CD4-positive, alpha-beta T cell (primary cell): ENCODE data around the gene SUMF1. TPM values are rescaled to one million over a fixed set of nuclear protein-coding genes. Genes with fewer than 3 reads are reported as not detected.
A peak's percentile ranks its signal among the peaks of the same experiment; 100 is the strongest.

Experiments
- ATAC-seq: fragments of 200-7000 bp; cut with Tn5 transposase; one replicate; pipeline ENCODE4 v1.10.0; 2022; ENCODE audit warnings: mild to moderate bottlenecking; ENCODE audit not compliant: poor library complexity
- CTCF ChIA-PET: fragments of 350-600 bp; sonication (Branson Sonifier 250); formaldehyde crosslinking; loops from one replicate; lab custom pipeline; 2021; ENCODE audit warnings: antibody characterized with exemption, inconsistent platforms; lab: Charles Lee
- POLR2A ChIA-PET: fragments of 350-600 bp; sonication (Branson Sonifier 250); formaldehyde crosslinking; loops from one replicate; lab custom pipeline; 2021; ENCODE audit warnings: antibody characterized with exemption, inconsistent platforms; lab: Charles Lee
- DNase-seq, 14 experiments: peaks; one replicate each; pipeline ENCODE4 v3.0.0-alpha.2; 2013 to 2020; ENCODE audit warnings: mixed read lengths in 2 of 14
- H3K27ac ChIP-seq, 2 donors: one replicate each; pipeline versions ENCODE4 v1.5.1 to v1.7.0; 2013; ENCODE audit warnings: low read length in 2 of 2, low read depth in 1 of 2, mild to moderate bottlenecking in 1 of 2
- H3K27me3 ChIP-seq, 2 experiments: 1 replicate in 1 of 2; 2 replicates in 1 of 2; pipeline versions ENCODE4 v1.6.1 to v1.7.0; 2013; ENCODE audit warnings: low read length in 2 of 2, control low read depth in 1 of 2, mild to moderate bottlenecking in 1 of 2, moderate library complexity in 1 of 2; ENCODE audit not compliant: insufficient read depth in 2 of 2, control insufficient read depth in 1 of 2
- H3K36me3 ChIP-seq: one replicate; pipeline ENCODE4 v1.6.1; 2013; ENCODE audit warnings: low read length, control low read depth; ENCODE audit not compliant: insufficient read depth
- H3K4me1 ChIP-seq: one replicate; pipeline ENCODE4 v1.6.1; 2013; ENCODE audit warnings: low read length, control low read depth; ENCODE audit not compliant: insufficient read depth
- H3K4me3 ChIP-seq: one replicate; pipeline ENCODE4 v1.5.1; 2013; ENCODE audit warnings: mild to moderate bottlenecking, low read length, moderate library complexity
- H3K9me3 ChIP-seq, 2 experiments: 1 replicate in 1 of 2; 2 replicates in 1 of 2; pipeline versions ENCODE4 v1.6.1 to v1.7.0; 2013; ENCODE audit warnings: low read length in 2 of 2, mild to moderate bottlenecking in 2 of 2, control low read depth in 1 of 2, moderate library complexity in 1 of 2; ENCODE audit not compliant: control insufficient read depth in 1 of 2, insufficient read depth in 1 of 2
- H3K27ac Mint-ChIP-seq: one replicate; pipeline ENCODE4 v1.8.0; 2020; ENCODE audit warnings: mixed read lengths
- H3K27me3 Mint-ChIP-seq: one replicate; pipeline ENCODE4 v1.8.0; 2021; ENCODE audit warnings: mixed read lengths
- H3K36me3 Mint-ChIP-seq: one replicate; pipeline ENCODE4 v1.8.0; 2021; ENCODE audit warnings: low read depth, mixed read lengths
- H3K4me1 Mint-ChIP-seq: one replicate; pipeline ENCODE4 v1.8.0; 2021; ENCODE audit warnings: low read depth, mixed read lengths
- H3K4me3 Mint-ChIP-seq: one replicate; pipeline ENCODE4 v1.8.0; 2020; ENCODE audit warnings: mild to moderate bottlenecking, mixed read lengths
- H3K9me3 Mint-ChIP-seq: one replicate; pipeline ENCODE4 v1.8.0; 2020; ENCODE audit warnings: mixed read lengths
- intact Hi-C, 2 experiments: fragments of 100-400 bp; cut with DNase I in 1 of 2; cut with micrococcal nuclease in 1 of 2; formaldehyde crosslinking; loops; one replicate each; pipeline versions ENCODE4 v1.15.1 to v1.9.0; 2023 to 2025; cut with DNase I, micrococcal nuclease
- total RNA-seq, 174 experiments: library from RNA in 2 of 174; stranded (reverse) in 2 of 174; gene quantifications; one replicate each; pipeline ENCODE4 v1.2.3 and lab custom pipeline; 2021 to 2026
- TF ChIP-seq, protein P1 (sequence below): fragments of 200-600 bp; IDR thresholded peaks from one replicate; pipeline ENCODE4 v1.8.0; 2022; ENCODE audit warnings: antibody characterized with exemption, mild to moderate bottlenecking

The SUMF1 gene
- total RNA-seq, 2 experiments from 2014 or later, result 7.0 to 8.1 TPM

DNA sequence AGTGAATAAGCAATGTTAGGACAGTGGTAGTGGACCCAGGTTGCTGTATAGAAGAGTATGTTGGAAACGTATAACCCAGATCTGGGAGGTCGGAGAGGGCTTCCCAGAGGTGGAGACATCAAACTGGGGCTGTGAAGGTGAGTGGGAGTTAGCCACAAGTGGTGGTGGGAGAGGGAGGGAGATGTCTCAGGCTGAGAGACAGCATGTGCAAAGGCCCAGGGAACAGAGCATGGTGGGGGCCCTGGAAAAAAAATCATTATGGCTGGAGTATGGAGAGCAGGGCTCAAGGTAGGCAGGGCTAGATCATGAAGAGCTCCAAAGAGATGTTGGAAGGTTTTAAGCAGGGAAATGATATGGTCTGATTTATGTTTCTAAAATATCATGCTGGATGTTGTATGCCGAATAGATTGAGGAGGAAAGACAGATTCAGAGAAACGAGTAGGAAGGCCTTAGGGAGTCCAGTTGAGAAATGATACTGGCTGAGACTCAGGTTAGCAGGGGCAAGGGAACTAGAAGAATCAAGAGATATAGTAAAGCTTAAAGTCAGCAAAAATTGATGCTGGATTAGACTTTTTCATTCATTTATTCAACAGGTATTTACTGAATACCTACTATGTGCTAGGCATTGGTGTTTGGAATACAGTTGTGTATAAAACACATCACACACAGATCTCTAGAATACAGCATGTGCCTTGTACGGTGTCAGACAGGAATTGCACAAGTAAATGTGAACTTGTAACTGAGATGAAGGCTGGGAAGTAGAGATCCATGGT is 43.1 kb upstream of the SUMF1 start:
- Histone ChIP-seq H3K4me3 (no peak overlapping the region), H3K36me3 (no peaks in the 10 kb centered on the region), H3K27ac (no peak overlapping the region), H3K4me1 (peaks cover 13% of the 10 kb centered on the region), H3K9me3 (no peaks in the 10 kb centered on the region), H3K27me3 (no peaks in the 10 kb centered on the region)
- Mint-ChIP-seq H3K4me3 (no peak overlapping the region), H3K27ac (peak overlapping the region; percentile 2), H3K4me1 (peaks cover 58% of the 10 kb centered on the region), H3K9me3 (no peaks in the 10 kb centered on the region), H3K27me3 (no peaks in the 10 kb centered on the region), H3K36me3 (peaks cover 12% of the 10 kb centered on the region)
- no peak for ATAC-seq
- ChIA-PET CTCF (interaction anchor here (2.3 kb wide), 1 partner anchor 9 kb away, joined by 7 read pairs; no protein-coding TSS in a partner anchor), POLR2A (no interaction called here)
- intact Hi-C loops, result loop anchor here in 1 of 2 experiments (5.0 kb wide), 1 partner anchor 43 kb away; the partner anchor contains the start of gene SUMF1
- no peak for DNase-seq
- TF ChIP-seq, protein P1, sequence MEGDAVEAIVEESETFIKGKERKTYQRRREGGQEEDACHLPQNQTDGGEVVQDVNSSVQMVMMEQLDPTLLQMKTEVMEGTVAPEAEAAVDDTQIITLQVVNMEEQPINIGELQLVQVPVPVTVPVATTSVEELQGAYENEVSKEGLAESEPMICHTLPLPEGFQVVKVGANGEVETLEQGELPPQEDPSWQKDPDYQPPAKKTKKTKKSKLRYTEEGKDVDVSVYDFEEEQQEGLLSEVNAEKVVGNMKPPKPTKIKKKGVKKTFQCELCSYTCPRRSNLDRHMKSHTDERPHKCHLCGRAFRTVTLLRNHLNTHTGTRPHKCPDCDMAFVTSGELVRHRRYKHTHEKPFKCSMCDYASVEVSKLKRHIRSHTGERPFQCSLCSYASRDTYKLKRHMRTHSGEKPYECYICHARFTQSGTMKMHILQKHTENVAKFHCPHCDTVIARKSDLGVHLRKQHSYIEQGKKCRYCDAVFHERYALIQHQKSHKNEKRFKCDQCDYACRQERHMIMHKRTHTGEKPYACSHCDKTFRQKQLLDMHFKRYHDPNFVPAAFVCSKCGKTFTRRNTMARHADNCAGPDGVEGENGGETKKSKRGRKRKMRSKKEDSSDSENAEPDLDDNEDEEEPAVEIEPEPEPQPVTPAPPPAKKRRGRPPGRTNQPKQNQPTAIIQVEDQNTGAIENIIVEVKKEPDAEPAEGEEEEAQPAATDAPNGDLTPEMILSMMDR, result no peak

DNA sequence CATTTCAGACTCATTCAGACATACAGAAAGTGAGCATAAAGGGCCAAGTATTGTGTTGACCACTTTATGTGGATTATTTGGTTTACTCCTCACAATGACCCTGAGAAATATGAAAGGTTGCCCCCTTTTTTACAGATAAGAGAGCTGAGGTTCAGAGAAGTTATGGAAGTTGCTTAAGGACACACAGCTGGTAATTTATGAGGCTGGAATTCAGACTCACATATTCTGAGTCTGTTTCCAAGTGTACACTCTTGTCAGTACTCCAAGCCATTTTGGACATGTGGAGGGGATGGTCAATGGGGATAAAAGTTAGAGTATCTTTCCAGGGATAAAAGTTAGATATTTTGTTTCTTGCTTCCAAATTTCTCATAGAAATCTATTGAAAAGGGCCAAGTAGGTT is 42.0 kb upstream of the SUMF1 start:
- H3K9me3 ChIP-seq, result no peaks in the 10 kb centered on the region
- Mint-ChIP-seq H3K4me1 (peaks cover 65% of the 10 kb centered on the region), H3K27ac (no peak overlapping the region), H3K9me3 (no peaks in the 10 kb centered on the region), H3K27me3 (no peaks in the 10 kb centered on the region), H3K36me3 (peaks cover 12% of the 10 kb centered on the region), H3K4me3 (no peak overlapping the region)
- intact Hi-C loops, result loop anchor here in 1 of 2 experiments (5.0 kb wide), 1 partner anchor 42 kb away; the partner anchor contains the start of gene SUMF1
- ATAC-seq, result no peak
- no peak overlapping the region for H3K27ac ChIP-seq
- no peaks in the 10 kb centered on the region for H3K27me3 ChIP-seq
- peaks cover 24% of the 10 kb centered on the region for H3K4me1 ChIP-seq
- H3K4me3 ChIP-seq, result no peak overlapping the region
- DNase-seq, result no peak
- CTCF ChIA-PET, result interaction anchor here (2.3 kb wide), 1 partner anchor 10 kb away, joined by 7 read pairs; no protein-coding TSS in a partner anchor
- H3K36me3 ChIP-seq, result no peaks in the 10 kb centered on the region
- POLR2A ChIA-PET, result interaction anchor here (2.3 to 7.0 kb wide), 2 partner anchors 10 to 15 kb away, joined by 5 to 87 read pairs; partner anchors contain the start of gene ITPR1
- TF ChIP-seq, protein P1, result no peak

DNA sequence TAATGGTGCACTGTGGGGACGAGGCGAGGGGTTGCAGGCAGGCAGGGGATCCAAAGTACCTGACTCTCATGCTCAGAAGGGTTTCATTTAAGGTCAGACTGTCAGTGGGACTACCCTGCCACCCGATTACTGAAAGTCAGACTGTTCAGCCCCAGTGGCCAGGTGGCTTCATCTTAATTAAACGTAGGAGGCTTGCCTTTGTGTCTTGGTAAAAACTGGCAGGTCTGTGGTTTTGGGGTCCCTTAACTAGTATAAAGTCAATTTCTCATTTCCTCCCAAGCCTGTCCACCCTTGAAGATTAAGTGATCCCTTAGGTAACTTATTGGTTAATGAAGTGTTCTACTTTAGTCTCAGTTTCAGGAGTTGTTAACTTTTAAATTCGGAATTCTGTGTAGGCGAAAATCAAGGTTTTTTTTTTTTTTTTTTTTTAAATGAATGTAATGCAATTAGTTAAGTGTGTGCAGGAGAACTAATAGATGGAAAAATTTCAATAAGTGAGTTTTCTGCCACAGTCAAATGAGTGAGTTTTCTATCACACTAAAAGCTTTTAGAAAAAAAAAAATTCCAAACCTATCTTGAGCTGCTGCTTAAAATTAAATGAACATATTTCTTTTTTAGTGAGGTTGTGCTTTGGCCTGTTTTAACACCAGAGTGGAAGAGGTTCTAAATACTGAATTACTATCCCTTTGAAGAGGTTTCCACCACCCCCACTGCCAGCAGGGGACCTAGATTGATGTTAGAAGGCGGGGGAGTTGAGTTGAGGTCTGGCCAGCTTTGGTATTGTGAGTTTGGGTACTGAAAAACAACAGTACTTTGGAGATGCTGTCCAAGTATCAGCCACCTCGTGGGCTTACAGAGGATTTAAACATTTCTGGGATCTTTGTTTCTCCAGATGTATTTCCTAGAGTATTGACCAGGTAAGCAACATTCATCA is 41.2 kb upstream of the SUMF1 start:
- Histone ChIP-seq H3K4me3 (no peak overlapping the region), H3K27ac (no peak overlapping the region), H3K4me1 (peaks cover 29% of the 10 kb centered on the region), H3K27me3 (no peaks in the 10 kb centered on the region), H3K36me3 (no peaks in the 10 kb centered on the region), H3K9me3 (no peaks in the 10 kb centered on the region)
- Mint-ChIP-seq H3K9me3 (no peaks in the 10 kb centered on the region), H3K4me1 (peaks cover 64% of the 10 kb centered on the region), H3K36me3 (peaks cover 12% of the 10 kb centered on the region), H3K27ac (no peak overlapping the region), H3K27me3 (no peaks in the 10 kb centered on the region), H3K4me3 (no peak overlapping the region)
- intact Hi-C loops, result loop anchor here in 1 of 2 experiments (5.0 kb wide), 1 partner anchor 41 kb away; the partner anchor contains the start of gene SUMF1
- no peak for ATAC-seq
- DNase-seq, result no peak
- CTCF ChIA-PET, result interaction anchor here (0.7 to 2.3 kb wide), 5 partner anchors 11 to 157 kb away, joined by 3 to 14 read pairs (median 3); no protein-coding TSS in a partner anchor
- TF ChIP-seq, protein P1, result no peak
- POLR2A ChIA-PET, result interaction anchor here (2.3 to 7.0 kb wide), 2 partner anchors 11 to 15 kb away, joined by 5 to 87 read pairs; partner anchors contain the start of gene ITPR1
